GM12892 (cell line): ENCODE results near the gene ARID2.

Experiments used
- POLR2A ChIP-seq: IDR thresholded peaks from 2 replicates; pipeline ENCODE4 v1.6.1; 2011; ENCODE audit warnings: low read depth, low read length, control low read depth
- POLR2AphosphoS5 ChIP-seq: IDR thresholded peaks from 2 replicates; pipeline ENCODE4 v1.6.1; 2011; ENCODE audit warnings: low read depth, low read length, control low read depth

GRCh38 chr12:45773747-45774146, 44.2 kb downstream of the ARID2 start:
- TF ChIP-seq POLR2A (no peak), POLR2AphosphoS5 (no peak)
